Mesendoderm (in vitro differentiated cells): ENCODE results near the gene SCCPDH.

ENCODE experiments used
- DNase-seq: peaks from one replicate; pipeline ENCODE4 v3.0.0; 2013
- H2AK5ac ChIP-seq: 2 replicates; pipeline ENCODE4 v1.6.1; 2013; ENCODE audit warnings: low read length, inconsistent platforms
- H2BK120ac ChIP-seq: 2 replicates; pipeline ENCODE4 v1.6.1; 2013; ENCODE audit warnings: low read depth, mild to moderate bottlenecking, low read length, moderate library complexity, mixed read lengths
- H2BK15ac ChIP-seq: replicated peaks from 2 replicates; pipeline ENCODE4 v1.6.1; 2013; ENCODE audit warnings: low read depth, mild to moderate bottlenecking, moderate library complexity
- H2BK5ac ChIP-seq: 2 replicates; pipeline ENCODE4 v1.6.1; 2013; ENCODE audit warnings: low read length, inconsistent platforms
- H3K18ac ChIP-seq: 2 replicates; pipeline ENCODE4 v1.6.1; 2013; ENCODE audit warnings: mild to moderate bottlenecking, low read length, mixed read lengths
- H3K23ac ChIP-seq: one replicate; pipeline ENCODE4 v1.6.1; 2013; ENCODE audit warnings: low read length
- H3K27ac ChIP-seq: 2 replicates; pipeline ENCODE4 v1.5.1; 2013; ENCODE audit warnings: low read depth, mild to moderate bottlenecking, inconsistent platforms, low read length, moderate library complexity
- H3K27me3 ChIP-seq: 2 replicates; pipeline ENCODE4 v1.6.1; 2013; ENCODE audit warnings: low read length, control low read depth, mild to moderate bottlenecking, inconsistent platforms; ENCODE audit not compliant: insufficient read depth, poor library complexity
- H3K36me3 ChIP-seq: 2 replicates; pipeline ENCODE4 v1.6.1; 2013; ENCODE audit warnings: low read length, inconsistent platforms; ENCODE audit not compliant: control insufficient read depth, insufficient read depth
- H3K4ac ChIP-seq: one replicate; pipeline ENCODE4 v1.6.1; 2013; ENCODE audit warnings: low read depth, mild to moderate bottlenecking, low read length, moderate library complexity
- H3K4me1 ChIP-seq: 2 replicates; pipeline ENCODE4 v1.6.1; 2013; ENCODE audit warnings: low read depth, low read length, inconsistent platforms; ENCODE audit not compliant: control insufficient read depth
- H3K4me2 ChIP-seq: 2 replicates; pipeline ENCODE4 v1.6.1; 2013; ENCODE audit warnings: low read length
- H3K4me3 ChIP-seq: 2 replicates; pipeline ENCODE4 v1.5.1; 2013; ENCODE audit warnings: mild to moderate bottlenecking, low read length
- H3K56ac ChIP-seq: one replicate; pipeline ENCODE4 v1.6.1; 2013; ENCODE audit warnings: low read length
- H3K79me1 ChIP-seq: 2 replicates; pipeline ENCODE4 v1.6.1; 2013; ENCODE audit warnings: low read length, inconsistent platforms
- H3K79me2 ChIP-seq: 2 replicates; pipeline ENCODE4 v1.6.1; 2013; ENCODE audit warnings: mild to moderate bottlenecking, low read length; ENCODE audit not compliant: control insufficient read depth, insufficient read depth
- H3K9ac ChIP-seq: 2 replicates; pipeline ENCODE4 v1.6.1; 2013; ENCODE audit warnings: low read length, inconsistent platforms
- H4K5ac ChIP-seq: one replicate; pipeline ENCODE4 v1.6.1; 2013; ENCODE audit warnings: low read length
- H4K8ac ChIP-seq: one replicate; pipeline ENCODE4 v1.6.1; 2013; ENCODE audit warnings: low read depth, mild to moderate bottlenecking, control low read depth, low read length, moderate library complexity
- WGBS: extraction: QIAGEN DNeasy Blood & Tissue Kit; methylation state at CpG from one replicate; pipeline ENCODE4 v1.1.7; 2013; ENCODE audit warnings: low lambda C conversion rate, missing lambda C conversion rate; ENCODE audit not compliant: insufficient coverage; ENCODE audit errors: extremely low coverage; 5-methylcytosine and 5-hydroxymethylcytosine counted together

Gene SCCPDH

GRCh38 chr1:246755419-246755818 lies 31.2 kb downstream of the SCCPDH start:
- Histone ChIP-seq H2BK5ac (no peak overlapping the region), H3K23ac (no peak overlapping the region), H3K79me1 (no peaks in the 10 kb centered on the region), H3K4me3 (no peak overlapping the region), H3K56ac (no peak overlapping the region), H3K4me2 (no peak overlapping the region), H3K79me2 (no peaks in the 10 kb centered on the region), H3K36me3 (no peaks in the 10 kb centered on the region), H2BK120ac (no peak overlapping the region), H3K4me1 (no peaks in the 10 kb centered on the region), H3K4ac (peak overlapping the region; percentile 9), H3K27me3 (no peaks in the 10 kb centered on the region), H3K9ac (no peak overlapping the region), H3K27ac (no peak overlapping the region), H2BK15ac (no peak overlapping the region), H4K5ac (no peak overlapping the region), H4K8ac (no peak overlapping the region), H3K18ac (no peak overlapping the region), H2AK5ac (no peak overlapping the region)
- DNase-seq = no peak
- WGBS = no CpG with 5 or more reads among the region's 8 CpGs

GRCh38 chr1:246760422-246761347 lies 36.5 kb downstream of the SCCPDH start:
- Histone ChIP-seq H3K79me1 (no peaks in the 10 kb centered on the region), H3K79me2 (no peaks in the 10 kb centered on the region), H4K5ac (no peak overlapping the region), H3K9ac (no peak overlapping the region), H3K27ac (no peak overlapping the region), H3K23ac (no peak overlapping the region), H3K27me3 (no peaks in the 10 kb centered on the region), H2BK5ac (no peak overlapping the region), H3K18ac (no peak overlapping the region), H3K4me3 (no peak overlapping the region), H4K8ac (no peak overlapping the region), H3K36me3 (no peaks in the 10 kb centered on the region), H3K4me1 (no peaks in the 10 kb centered on the region), H2BK15ac (no peak overlapping the region), H3K56ac (no peak overlapping the region), H2AK5ac (no peak overlapping the region), H2BK120ac (no peak overlapping the region), H3K4me2 (no peak overlapping the region), H3K4ac (no peak overlapping the region)
- WGBS = no CpG with 5 or more reads among the region's 14 CpGs
- no peak for DNase-seq

GRCh38 chr1:246761396-246761795 lies 37.2 kb downstream of the SCCPDH start:
- Histone ChIP-seq H3K4ac (no peak overlapping the region), H2BK15ac (no peak overlapping the region), H3K36me3 (no peaks in the 10 kb centered on the region), H2AK5ac (no peak overlapping the region), H4K8ac (no peak overlapping the region), H3K9ac (no peak overlapping the region), H3K27me3 (no peaks in the 10 kb centered on the region), H3K23ac (no peak overlapping the region), H2BK5ac (no peak overlapping the region), H3K4me1 (no peaks in the 10 kb centered on the region), H3K4me3 (no peak overlapping the region), H4K5ac (no peak overlapping the region), H3K18ac (no peak overlapping the region), H3K56ac (no peak overlapping the region), H3K27ac (no peak overlapping the region), H3K4me2 (no peak overlapping the region), H3K79me1 (no peaks in the 10 kb centered on the region), H2BK120ac (no peak overlapping the region), H3K79me2 (no peaks in the 10 kb centered on the region)
- WGBS = no CpG with 5 or more reads among the region's 7 CpGs
- DNase-seq = no peak

GRCh38 chr1:246765521-246765920 lies 41.3 kb downstream of the SCCPDH start:
- Histone ChIP-seq H3K79me1 (no peaks in the 10 kb centered on the region), H3K79me2 (no peaks in the 10 kb centered on the region)

GRCh38 chr1:246768403-246769020 lies 44.3 kb downstream of the SCCPDH start:
- H3K23ac ChIP-seq = peak overlapping the region; percentile 9
- H2BK15ac ChIP-seq = no peak overlapping the region
- H2BK5ac ChIP-seq = no peak overlapping the region
- no peak overlapping the region for H4K8ac ChIP-seq
- H3K4me3 ChIP-seq = no peak overlapping the region
- no peak overlapping the region for H2BK120ac ChIP-seq
- no peak overlapping the region for H2AK5ac ChIP-seq
- DNase-seq = peak; percentile 35
- H3K79me2 ChIP-seq = no peaks in the 10 kb centered on the region
- H3K56ac ChIP-seq = peak overlapping the region; percentile 42
- H3K36me3 ChIP-seq = no peaks in the 10 kb centered on the region
- no peak overlapping the region for H3K9ac ChIP-seq
- no CpG with 5 or more reads among the region's 11 CpGs for WGBS
- H3K4ac ChIP-seq = no peak overlapping the region
- H3K4me1 ChIP-seq = peaks cover 4% of the 10 kb centered on the region
- H4K5ac ChIP-seq = no peak overlapping the region
- H3K27me3 ChIP-seq = no peaks in the 10 kb centered on the region
- no peaks in the 10 kb centered on the region for H3K79me1 ChIP-seq
- no peak overlapping the region for H3K27ac ChIP-seq
- no peak overlapping the region for H3K4me2 ChIP-seq
- H3K18ac ChIP-seq = no peak overlapping the region

More at GRCh38 chr1:246765521-246765920, 41.3 kb downstream of the SCCPDH start:
- H3K18ac ChIP-seq = no peak overlapping the region
- WGBS = 100% methylated on average over 2 of the region's 3 CpGs
- H3K23ac ChIP-seq = no peak overlapping the region
- H3K4me1 ChIP-seq = peaks cover 4% of the 10 kb centered on the region
- DNase-seq = no peak
- H3K56ac ChIP-seq = no peak overlapping the region
- no peak overlapping the region for H3K9ac ChIP-seq
- H2BK120ac ChIP-seq = no peak overlapping the region
- no peaks in the 10 kb centered on the region for H3K27me3 ChIP-seq
- no peak overlapping the region for H4K8ac ChIP-seq
- H3K4me2 ChIP-seq = no peak overlapping the region
- no peak overlapping the region for H4K5ac ChIP-seq
- no peak overlapping the region for H2BK15ac ChIP-seq
- no peak overlapping the region for H2AK5ac ChIP-seq
- H3K27ac ChIP-seq = no peak overlapping the region
- no peak overlapping the region for H2BK5ac ChIP-seq
- no peak overlapping the region for H3K4me3 ChIP-seq
- H3K36me3 ChIP-seq = no peaks in the 10 kb centered on the region
- H3K4ac ChIP-seq = no peak overlapping the region
